Central memory CD8-positive, alpha-beta T cell (primary cell): ENCODE measurements around the gene SPRED1.

Source experiments
- ATAC-seq: fragments of 150-1000 bp; cut with Tn5 transposase; replicated peaks from 2 replicates; pipeline ENCODE4 v1.10.0; 2022; ENCODE audit warnings: mild to moderate bottlenecking, moderate FRiP score, moderate number of reproducible peaks; ENCODE audit not compliant: poor library complexity, severe bottlenecking; ENCODE audit errors: extremely low read depth
- DNase-seq, 2 donors: peaks; one replicate each; pipeline ENCODE4 v3.0.0; 2021; ENCODE audit warnings: low spot score in 2 of 2
- H3K27ac Mint-ChIP-seq: one replicate; pipeline ENCODE4 v1.8.0; 2022; ENCODE audit warnings: low read depth, mild to moderate bottlenecking, moderate library complexity, mixed read lengths
- H3K27me3 Mint-ChIP-seq: one replicate; pipeline ENCODE4 v1.8.0; 2022; ENCODE audit warnings: mixed read lengths
- H3K36me3 Mint-ChIP-seq: one replicate; pipeline ENCODE4 v1.8.0; 2022; ENCODE audit warnings: mild to moderate bottlenecking, moderate library complexity, mixed read lengths; ENCODE audit not compliant: insufficient read depth
- H3K4me1 Mint-ChIP-seq: one replicate; pipeline ENCODE4 v1.8.0; 2022; ENCODE audit warnings: mixed read lengths
- H3K4me3 Mint-ChIP-seq: one replicate; pipeline ENCODE4 v1.8.0; 2022; ENCODE audit warnings: mild to moderate bottlenecking, moderate library complexity, mixed read lengths
- H3K9me3 Mint-ChIP-seq: one replicate; pipeline ENCODE4 v1.8.0; 2022; ENCODE audit warnings: mixed read lengths

Gene SPRED1

GRCh38 chr15:38304481-38304880 lies 51.8 kb downstream of the SPRED1 start:
- Mint-ChIP-seq H3K4me1 (peaks cover 52% of the 10 kb centered on the region), H3K9me3 (no peaks in the 10 kb centered on the region), H3K27me3 (no peaks in the 10 kb centered on the region), H3K27ac (no peak overlapping the region), H3K36me3 (peaks cover 1% of the 10 kb centered on the region), H3K4me3 (no peak overlapping the region)
- ATAC-seq (no peak), DNase-seq (no peak)

- Mint-ChIP-seq H3K27me3 (no peaks in the 10 kb centered on the region), H3K27ac (peak overlapping the region; percentile 67), H3K4me1 (peaks cover 47% of the 10 kb centered on the region), H3K9me3 (no peaks in the 10 kb centered on the region), H3K4me3 (no peak overlapping the region), H3K36me3 (peaks cover 1% of the 10 kb centered on the region)
- no peak for DNase-seq
- no peak for ATAC-seq
Measured at GRCh38 chr15:38307251-38307650, 54.6 kb downstream of the SPRED1 start.

GRCh38 chr15:38307861-38308641 lies 55.4 kb downstream of the SPRED1 start:
- DNase-seq (no peak), ATAC-seq (peak; percentile 76)
- Mint-ChIP-seq H3K27ac (peak overlapping the region; percentile 67), H3K36me3 (peaks cover 1% of the 10 kb centered on the region), H3K4me3 (peak overlapping the region; percentile 57), H3K27me3 (no peaks in the 10 kb centered on the region), H3K4me1 (peaks cover 39% of the 10 kb centered on the region), H3K9me3 (no peaks in the 10 kb centered on the region)

- peak overlapping the region; percentile 67 for H3K27ac Mint-ChIP-seq
- H3K27me3 Mint-ChIP-seq, result no peaks in the 10 kb centered on the region
- peak; percentile 61 for ATAC-seq
- no peak for DNase-seq
- H3K9me3 Mint-ChIP-seq, result no peaks in the 10 kb centered on the region
- peak overlapping the region; percentile 57 for H3K4me3 Mint-ChIP-seq
- peaks cover 38% of the 10 kb centered on the region for H3K4me1 Mint-ChIP-seq
- H3K36me3 Mint-ChIP-seq, result peaks cover 1% of the 10 kb centered on the region
Measured at GRCh38 chr15:38308797-38309196, 56.2 kb downstream of the SPRED1 start.

- Mint-ChIP-seq H3K9me3 (no peaks in the 10 kb centered on the region), H3K4me3 (no peak overlapping the region), H3K27ac (no peak overlapping the region), H3K36me3 (peaks cover 1% of the 10 kb centered on the region), H3K4me1 (peaks cover 30% of the 10 kb centered on the region), H3K27me3 (no peaks in the 10 kb centered on the region)
- DNase-seq, result no peak
- ATAC-seq, result no peak
Measured at GRCh38 chr15:38312190-38312589, 59.6 kb downstream of the SPRED1 start.

GRCh38 chr15:38316311-38316710 lies 63.7 kb downstream of the SPRED1 start:
- Mint-ChIP-seq H3K27ac (no peak overlapping the region), H3K4me3 (no peak overlapping the region), H3K27me3 (no peaks in the 10 kb centered on the region), H3K4me1 (no peaks in the 10 kb centered on the region), H3K36me3 (no peaks in the 10 kb centered on the region), H3K9me3 (no peaks in the 10 kb centered on the region)
- DNase-seq (no peak), ATAC-seq (no peak)

GRCh38 chr15:38320181-38320580 lies 67.5 kb downstream of the SPRED1 start:
- no peak overlapping the region for H3K4me3 Mint-ChIP-seq
- DNase-seq, result no peak
- H3K36me3 Mint-ChIP-seq, result no peaks in the 10 kb centered on the region
- no peak for ATAC-seq
- H3K27me3 Mint-ChIP-seq, result no peaks in the 10 kb centered on the region
- no peak overlapping the region for H3K27ac Mint-ChIP-seq
- no peaks in the 10 kb centered on the region for H3K4me1 Mint-ChIP-seq
- H3K9me3 Mint-ChIP-seq, result no peaks in the 10 kb centered on the region

GRCh38 chr15:38320866-38321265 lies 68.2 kb downstream of the SPRED1 start:
- DNase-seq, result no peak
- ATAC-seq, result no peak
- Mint-ChIP-seq H3K4me1 (no peaks in the 10 kb centered on the region), H3K36me3 (no peaks in the 10 kb centered on the region), H3K4me3 (no peak overlapping the region), H3K27ac (no peak overlapping the region), H3K27me3 (no peaks in the 10 kb centered on the region), H3K9me3 (no peaks in the 10 kb centered on the region)

GRCh38 chr15:38323895-38324294 lies 71.3 kb downstream of the SPRED1 start:
- Mint-ChIP-seq H3K27ac (no peak overlapping the region), H3K4me3 (no peak overlapping the region), H3K9me3 (no peaks in the 10 kb centered on the region), H3K36me3 (no peaks in the 10 kb centered on the region), H3K27me3 (no peaks in the 10 kb centered on the region), H3K4me1 (no peaks in the 10 kb centered on the region)
- ATAC-seq (no peak), DNase-seq (no peak)

- Mint-ChIP-seq H3K9me3 (no peaks in the 10 kb centered on the region), H3K4me1 (no peaks in the 10 kb centered on the region), H3K4me3 (no peak overlapping the region), H3K27me3 (no peaks in the 10 kb centered on the region), H3K27ac (no peak overlapping the region), H3K36me3 (no peaks in the 10 kb centered on the region)
- no peak for ATAC-seq
- DNase-seq, result no peak
Measured at GRCh38 chr15:38324939-38325647, 72.5 kb downstream of the SPRED1 start.

- H3K4me1 Mint-ChIP-seq, result no peaks in the 10 kb centered on the region
- no peaks in the 10 kb centered on the region for H3K36me3 Mint-ChIP-seq
- no peaks in the 10 kb centered on the region for H3K9me3 Mint-ChIP-seq
- H3K27ac Mint-ChIP-seq, result no peak overlapping the region
- ATAC-seq (no peak), DNase-seq (no peak)
- no peak overlapping the region for H3K4me3 Mint-ChIP-seq
- H3K27me3 Mint-ChIP-seq, result no peaks in the 10 kb centered on the region
Measured at GRCh38 chr15:38325648-38325990, 73.0 kb downstream of the SPRED1 start.

- no peak for DNase-seq
- no peaks in the 10 kb centered on the region for H3K9me3 Mint-ChIP-seq
- peaks cover 2% of the 10 kb centered on the region for H3K36me3 Mint-ChIP-seq
- no peaks in the 10 kb centered on the region for H3K27me3 Mint-ChIP-seq
- H3K4me3 Mint-ChIP-seq, result no peak overlapping the region
- H3K4me1 Mint-ChIP-seq, result no peaks in the 10 kb centered on the region
- no peak for ATAC-seq
- H3K27ac Mint-ChIP-seq, result no peak overlapping the region
Measured at GRCh38 chr15:38332711-38333110, 80.1 kb downstream of the SPRED1 start.

- Mint-ChIP-seq H3K27me3 (no peaks in the 10 kb centered on the region), H3K4me3 (no peak overlapping the region), H3K9me3 (no peaks in the 10 kb centered on the region), H3K27ac (no peak overlapping the region), H3K4me1 (no peaks in the 10 kb centered on the region), H3K36me3 (peaks cover 4% of the 10 kb centered on the region)
- DNase-seq (no peak), ATAC-seq (no peak)
Measured at GRCh38 chr15:38335116-38335515, 82.5 kb downstream of the SPRED1 start.
